HEK293 (cell line): ENCODE data around the gene C1orf226.

ENCODE experiments used
- CTCF ChIA-PET: fragments of 350-600 bp; formaldehyde crosslinking; extraction: SDS; loops from one replicate; lab custom pipeline; 2021; ENCODE audit warnings: antibody characterized with exemption; lab: Yijun Ruan, JAX
- POLR2A ChIA-PET: fragments of 300-600 bp; formaldehyde crosslinking; extraction: SDS; loops from one replicate; lab custom pipeline; 2020; ENCODE audit warnings: antibody characterized with exemption, inconsistent platforms; lab: Yijun Ruan, JAX
- H3K27ac ChIP-seq: fragments of 200-500 bp; sonication (Bioruptor generic); 2 replicates; pipeline ENCODE4 v1.5.1; 2014; ENCODE audit warnings: low read depth, low read length, control low read depth, inconsistent platforms; ENCODE audit errors: extremely low read depth
- H3K36me3 ChIP-seq, 2 experiments: fragments of 200-500 bp in 1 of 2; sonication (Bioruptor generic) in 1 of 2; 1 replicate in 1 of 2; 2 replicates in 1 of 2; pipeline ENCODE4 v1.5.1; 2014 to 2017; ENCODE audit warnings: inconsistent platforms in 2 of 2, low read length in 2 of 2; ENCODE audit not compliant: control insufficient read depth in 2 of 2, insufficient read depth in 1 of 2
- H3K4me1 ChIP-seq: fragments of 200-500 bp; sonication (Bioruptor generic); 2 replicates; pipeline ENCODE4 v1.5.1; 2014; ENCODE audit warnings: mild to moderate bottlenecking, low read length, inconsistent platforms; ENCODE audit not compliant: control insufficient read depth, insufficient read depth
- H3K4me3 ChIP-seq: 2 replicates; pipeline ENCODE4 v1.5.1; 2011; ENCODE audit warnings: low read depth, mild to moderate bottlenecking, control low read depth, low read length, moderate library complexity
- H3K9me3 ChIP-seq: fragments of 200-500 bp; sonication (Bioruptor generic); 2 replicates; pipeline ENCODE4 v1.5.1; 2014; ENCODE audit warnings: low read depth, low read length, inconsistent platforms; ENCODE audit not compliant: control insufficient read depth, insufficient read depth
- AEBP2 ChIP-seq: fragments of 450-650 bp; formaldehyde crosslinking; IDR thresholded peaks from 2 replicates; pipeline ENCODE4 v1.5.1; 2016; ENCODE audit warnings: missing biosample characterization, missing genetic modification characterization, borderline replicate concordance
- BCL11B ChIP-seq: fragments of 450-650 bp; formaldehyde crosslinking; IDR thresholded peaks from 2 replicates; pipeline ENCODE4 v1.5.1; 2016; ENCODE audit warnings: low read depth, missing biosample characterization, missing genetic modification characterization
- ELK4 ChIP-seq: IDR thresholded peaks from 2 replicates; pipeline ENCODE4 v1.6.1; 2011; ENCODE audit warnings: mild to moderate bottlenecking, low read depth, low read length, borderline replicate concordance
- GLIS2 ChIP-seq: fragments of 450-650 bp; formaldehyde crosslinking; IDR thresholded peaks from 2 replicates; pipeline ENCODE4 v1.5.1; 2016; ENCODE audit warnings: missing biosample characterization, missing genetic modification characterization
- KLF1 ChIP-seq: fragments of 450-650 bp; formaldehyde crosslinking; IDR thresholded peaks from 2 replicates; pipeline ENCODE4 v1.5.1; 2016; ENCODE audit warnings: missing biosample characterization, missing genetic modification characterization
- KLF16 ChIP-seq: fragments of 450-650 bp; formaldehyde crosslinking; IDR thresholded peaks from 2 replicates; pipeline ENCODE4 v1.5.1; 2017; ENCODE audit warnings: missing biosample characterization, missing genetic modification characterization
- PRDM2 ChIP-seq: fragments of 450-650 bp; formaldehyde crosslinking; IDR thresholded peaks from 2 replicates; pipeline ENCODE4 v1.5.1; 2016; ENCODE audit warnings: missing biosample characterization, missing genetic modification characterization, borderline replicate concordance
- SP3 ChIP-seq: fragments of 450-650 bp; formaldehyde crosslinking; IDR thresholded peaks from 2 replicates; pipeline ENCODE4 v1.5.1; 2016; ENCODE audit warnings: missing biosample characterization, missing genetic modification characterization
- ZFP37 ChIP-seq: fragments of 450-650 bp; formaldehyde crosslinking; IDR thresholded peaks from 2 replicates; pipeline ENCODE4 v1.5.1; 2016; ENCODE audit warnings: missing biosample characterization, missing genetic modification characterization
- ZNF121 ChIP-seq: fragments of 450-650 bp; formaldehyde crosslinking; IDR thresholded peaks from 2 replicates; pipeline ENCODE4 v1.5.1; 2016; ENCODE audit warnings: missing biosample characterization, missing genetic modification characterization
- ZNF138 ChIP-seq: fragments of 450-650 bp; formaldehyde crosslinking; IDR thresholded peaks from 2 replicates; pipeline ENCODE4 v1.5.1; 2016; ENCODE audit warnings: missing biosample characterization, missing genetic modification characterization, borderline replicate concordance
- ZNF157 ChIP-seq: fragments of 450-650 bp; formaldehyde crosslinking; IDR thresholded peaks from 2 replicates; pipeline ENCODE4 v1.5.1; 2016; ENCODE audit warnings: missing biosample characterization, missing genetic modification characterization
- ZNF175 ChIP-seq: fragments of 450-650 bp; formaldehyde crosslinking; IDR thresholded peaks from 2 replicates; pipeline ENCODE4 v1.5.1; 2016; ENCODE audit warnings: missing biosample characterization, missing genetic modification characterization
- ZNF18 ChIP-seq: fragments of 450-650 bp; formaldehyde crosslinking; IDR thresholded peaks from 2 replicates; pipeline ENCODE4 v1.5.1; 2016; ENCODE audit warnings: missing biosample characterization, missing genetic modification characterization
- ZNF202 ChIP-seq: fragments of 450-650 bp; formaldehyde crosslinking; IDR thresholded peaks from 2 replicates; pipeline ENCODE4 v1.5.1; 2016; ENCODE audit warnings: missing biosample characterization, missing genetic modification characterization, borderline replicate concordance
- ZNF239 ChIP-seq: fragments of 450-650 bp; formaldehyde crosslinking; IDR thresholded peaks from 2 replicates; pipeline ENCODE4 v1.5.1; 2016; ENCODE audit warnings: missing biosample characterization, missing genetic modification characterization
- ZNF302 ChIP-seq: fragments of 450-650 bp; formaldehyde crosslinking; IDR thresholded peaks from 2 replicates; pipeline ENCODE4 v1.5.1; 2016; ENCODE audit warnings: missing biosample characterization, missing genetic modification characterization, low read depth
- ZNF549 ChIP-seq: fragments of 450-650 bp; IDR thresholded peaks from 2 replicates; pipeline ENCODE4 v1.5.1; 2018; ENCODE audit warnings: missing biosample characterization, missing genetic modification characterization, mild to moderate bottlenecking, inconsistent platforms, moderate library complexity
- ZNF558 ChIP-seq: fragments of 450-650 bp; formaldehyde crosslinking; IDR thresholded peaks from 2 replicates; pipeline ENCODE4 v1.5.1; 2016; ENCODE audit warnings: missing biosample characterization, missing genetic modification characterization
- ZNF571 ChIP-seq: fragments of 450-650 bp; formaldehyde crosslinking; IDR thresholded peaks from 2 replicates; pipeline ENCODE4 v1.5.0; 2017; ENCODE audit warnings: missing biosample characterization, missing genetic modification characterization
- ZNF701 ChIP-seq: fragments of 450-650 bp; formaldehyde crosslinking; IDR thresholded peaks from 2 replicates; pipeline ENCODE4 v1.5.1; 2016; ENCODE audit warnings: missing biosample characterization, missing genetic modification characterization
- ZNF768 ChIP-seq: fragments of 450-650 bp; formaldehyde crosslinking; IDR thresholded peaks from 2 replicates; pipeline ENCODE4 v1.5.1; 2018; ENCODE audit warnings: missing biosample characterization, mild to moderate bottlenecking, missing genetic modification characterization
- ZSCAN30 ChIP-seq: fragments of 450-650 bp; IDR thresholded peaks from 2 replicates; pipeline ENCODE4 v1.5.1; 2018; ENCODE audit warnings: missing biosample characterization, mild to moderate bottlenecking, missing genetic modification characterization, moderate library complexity

Gene C1orf226

GRCh38 chr1:162387226-162388082 is 5.9 kb downstream of the C1orf226 start (continued):
- TF ChIP-seq ZNF558 (no peak), ZNF175 (tag by site-specific recombination) (no peak), ZNF202 (tag by site-specific recombination) (no peak)

- Histone ChIP-seq H3K4me3 (no peak overlapping the region), H3K4me1 (no peaks in the 10 kb centered on the region)
- POLR2A ChIA-PET, result no interaction called here
- TF ChIP-seq ELK4, result no peak
- TF ChIP-seq PRDM2, result no peak
- TF ChIP-seq ZNF18, result no peak
- TF ChIP-seq ZNF571, result no peak
- no peak for TF ChIP-seq SP3 (tag by site-specific recombination)
- TF ChIP-seq AEBP2, result no peak
- TF ChIP-seq KLF16 (tag by site-specific recombination), result no peak
- TF ChIP-seq GLIS2 (tag by site-specific recombination), result no peak
- no peak for TF ChIP-seq ZSCAN30 (tag by site-specific recombination)
- no peak for TF ChIP-seq BCL11B (tag by site-specific recombination)
- no peak for TF ChIP-seq ZNF138 (tag by site-specific recombination)
- no peak for TF ChIP-seq ZNF302 (tag by site-specific recombination)
- no peak for TF ChIP-seq ZNF121
- no peak for TF ChIP-seq ZNF239 (tag by site-specific recombination)
- no peak for TF ChIP-seq ZFP37 (tag by site-specific recombination)
- TF ChIP-seq KLF1 (tag by site-specific recombination), result no peak
- no peak for TF ChIP-seq ZNF549 (tag by site-specific recombination)
- no peak for TF ChIP-seq ZNF768 (tag by site-specific recombination)
- no peak for TF ChIP-seq ZNF701
- TF ChIP-seq ZNF157 (tag by site-specific recombination), result no peak
- TF ChIP-seq, all 188 proteins: peak for 0
- Histone ChIP-seq H3K36me3 (peaks cover 0 to 9% of the 10 kb centered on the region in 2 experiments; a peak in 1 of 3 replicates), H3K9me3 (no peaks in the 10 kb centered on the region), H3K27ac (no peak overlapping the region)
- CTCF ChIA-PET, result interaction anchor here (3.0 to 3.8 kb wide), 2 partner anchors 30 to 332 kb away, joined by 10 to 27 read pairs; no protein-coding TSS in a partner anchor
These were observed 6.6 kb downstream of the C1orf226 start for GRCh38 chr1:162388083-162388594.
